Right atrium auricular region (tissue), 2 donors: Measurements from ENCODE around the gene ZNF763. TPM values are rescaled to one million over a fixed set of nuclear protein-coding genes. Genes with fewer than 3 reads are reported as not detected.
A peak's percentile ranks its signal among the peaks of the same experiment; 100 is the strongest.
"Not testable (repeated sequence)": the region's sequence is repeated elsewhere in the genome, so short reads cannot be mapped to it uniquely, and the experiment has no call there.

Source experiments
- DNase-seq: peaks from one replicate; pipeline ENCODE4 v3.0.0-alpha.2; 2019; ENCODE audit warnings: low spot score
- H3K27ac ChIP-seq, 2 donors: fragments of 200-600 bp; sonication (generic); 1 replicate in 1 of 2; 2 replicates in 1 of 2; pipeline ENCODE4 v1.5.1; 2016 to 2019
- H3K27me3 ChIP-seq, 2 donors: fragments of 200-600 bp; sonication (generic); one replicate each; pipeline versions ENCODE4 v1.5.1 to v1.6.0; 2017 to 2019
- H3K36me3 ChIP-seq: fragments of 200-600 bp; sonication (generic); one replicate; pipeline ENCODE4 v1.5.1; 2016
- H3K4me1 ChIP-seq, 2 donors: fragments of 200-600 bp; sonication (generic); one replicate each; pipeline versions ENCODE4 v1.5.1 to v1.6.0; 2017 to 2019
- H3K4me3 ChIP-seq, 2 donors: fragments of 200-600 bp; sonication (generic); 1 replicate in 1 of 2; 2 replicates in 1 of 2; pipeline ENCODE4 v1.5.1; 2017 to 2019; ENCODE audit warnings: mild to moderate bottlenecking in 1 of 2, moderate library complexity in 1 of 2
- H3K9me3 ChIP-seq, 2 donors: fragments of 200-600 bp; sonication (generic); one replicate each; pipeline ENCODE4 v1.5.1; 2019
- total RNA-seq, 2 donors: library from RNA; depleted of rRNA; stranded (reverse); fragments of >200 nt; gene quantifications; one replicate each; pipeline ENCODE4 v1.1.0, GENCODE V29; 2016
- TF ChIP-seq, protein P1 (sequence below), 2 donors: fragments of 200-600 bp; sonication (generic); IDR thresholded peaks; one replicate each; pipeline ENCODE4 v1.5.1; 2019; ENCODE audit warnings: antibody characterized with exemption in 2 of 2

Gene ZNF763
- total RNA-seq, 2 donors from 2014 or later: 1.4 to 2.6 TPM

DNA sequence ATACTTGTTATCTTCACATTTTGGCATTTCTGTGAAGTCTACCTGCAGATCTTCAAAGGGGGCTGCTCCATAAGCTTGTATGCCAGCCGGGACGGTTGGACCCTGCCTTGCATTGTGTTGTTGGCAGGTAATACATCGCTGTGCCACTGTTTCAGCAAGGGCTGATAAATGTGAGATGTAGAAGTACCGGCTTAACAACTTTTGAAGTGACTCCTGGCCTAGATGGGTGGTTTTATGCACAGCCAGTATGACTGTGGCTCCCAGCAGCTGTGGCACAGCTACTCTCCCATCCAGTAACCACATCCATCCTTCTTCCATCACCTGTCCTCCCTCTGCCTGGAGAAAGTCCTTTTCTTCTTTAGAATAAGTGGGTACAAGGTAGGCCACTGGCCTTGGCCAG is 20.2 kb upstream of the ZNF763 start:
- DNase-seq: no peak
- no peaks in the 10 kb centered on the region for H3K4me1 ChIP-seq
- TF ChIP-seq, protein P1, sequence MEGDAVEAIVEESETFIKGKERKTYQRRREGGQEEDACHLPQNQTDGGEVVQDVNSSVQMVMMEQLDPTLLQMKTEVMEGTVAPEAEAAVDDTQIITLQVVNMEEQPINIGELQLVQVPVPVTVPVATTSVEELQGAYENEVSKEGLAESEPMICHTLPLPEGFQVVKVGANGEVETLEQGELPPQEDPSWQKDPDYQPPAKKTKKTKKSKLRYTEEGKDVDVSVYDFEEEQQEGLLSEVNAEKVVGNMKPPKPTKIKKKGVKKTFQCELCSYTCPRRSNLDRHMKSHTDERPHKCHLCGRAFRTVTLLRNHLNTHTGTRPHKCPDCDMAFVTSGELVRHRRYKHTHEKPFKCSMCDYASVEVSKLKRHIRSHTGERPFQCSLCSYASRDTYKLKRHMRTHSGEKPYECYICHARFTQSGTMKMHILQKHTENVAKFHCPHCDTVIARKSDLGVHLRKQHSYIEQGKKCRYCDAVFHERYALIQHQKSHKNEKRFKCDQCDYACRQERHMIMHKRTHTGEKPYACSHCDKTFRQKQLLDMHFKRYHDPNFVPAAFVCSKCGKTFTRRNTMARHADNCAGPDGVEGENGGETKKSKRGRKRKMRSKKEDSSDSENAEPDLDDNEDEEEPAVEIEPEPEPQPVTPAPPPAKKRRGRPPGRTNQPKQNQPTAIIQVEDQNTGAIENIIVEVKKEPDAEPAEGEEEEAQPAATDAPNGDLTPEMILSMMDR (IDR thresholded peaks at IDR 0.05): no peak
- H3K36me3 ChIP-seq: peaks cover 66% of the 10 kb centered on the region
- no peaks in the 10 kb centered on the region for H3K27me3 ChIP-seq
- H3K4me3 ChIP-seq: no peak overlapping the region
- H3K27ac ChIP-seq: no peak overlapping the region
- H3K9me3 ChIP-seq: peaks cover 46 to 83% of the 10 kb centered on the region in 2 donors

- Histone ChIP-seq H3K27ac (no peak overlapping the region), H3K4me3 (no peak overlapping the region), H3K4me1 (no peaks in the 10 kb centered on the region), H3K9me3 (peaks cover 53 to 87% of the 10 kb centered on the region in 2 donors), H3K27me3 (no peaks in the 10 kb centered on the region), H3K36me3 (peaks cover 56% of the 10 kb centered on the region)
- TF ChIP-seq, protein P1 (IDR thresholded peaks at IDR 0.05): no peak
- no peak for DNase-seq
These were observed 16.2 kb upstream of the ZNF763 start for GRCh38 chr19:11948646-11949045.

DNA sequence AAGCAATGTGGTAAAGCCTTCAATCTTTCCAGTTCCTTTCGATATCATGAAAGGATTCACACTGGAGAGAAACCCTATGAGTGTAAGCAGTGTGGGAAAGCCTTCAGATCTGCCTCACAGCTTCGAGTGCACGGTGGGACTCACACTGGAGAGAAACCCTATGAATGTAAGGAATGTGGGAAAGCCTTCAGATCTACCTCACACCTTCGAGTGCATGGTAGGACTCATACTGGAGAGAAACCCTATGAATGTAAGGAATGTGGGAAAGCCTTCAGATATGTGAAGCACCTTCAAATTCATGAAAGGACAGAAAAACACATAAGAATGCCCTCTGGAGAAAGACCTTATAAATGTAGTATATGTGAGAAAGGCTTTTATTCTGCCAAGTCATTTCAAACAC is 15.6 kb upstream of the ZNF763 start:
- TF ChIP-seq, protein P1 (IDR thresholded peaks at IDR 0.05): no peak
- H3K36me3 ChIP-seq: peaks cover 52% of the 10 kb centered on the region
- H3K9me3 ChIP-seq: peaks cover 53 to 84% of the 10 kb centered on the region in 2 donors
- H3K27ac ChIP-seq: no peak overlapping the region
- DNase-seq: no peak
- no peak overlapping the region for H3K4me3 ChIP-seq
- no peaks in the 10 kb centered on the region for H3K27me3 ChIP-seq
- H3K4me1 ChIP-seq: no peaks in the 10 kb centered on the region

GRCh38 chr19:11949614-11950080 is 15.2 kb upstream of the ZNF763 start:
- H3K4me1 ChIP-seq, H3K27ac ChIP-seq, H3K27me3 ChIP-seq, H3K4me3 ChIP-seq, DNase-seq: not testable (repeated sequence)
- H3K36me3 ChIP-seq: peaks cover 49% of the 10 kb centered on the region
- H3K9me3 ChIP-seq: peaks cover 49 to 84% of the 10 kb centered on the region in 2 donors

GRCh38 chr19:11950312-11950711 is 14.5 kb upstream of the ZNF763 start:
- H3K27me3 ChIP-seq: no peaks in the 10 kb centered on the region
- peaks cover 46 to 77% of the 10 kb centered on the region in 2 donors for H3K9me3 ChIP-seq
- H3K4me1 ChIP-seq: no peaks in the 10 kb centered on the region
- DNase-seq: no peak
- H3K36me3 ChIP-seq: peaks cover 46% of the 10 kb centered on the region
- no peak overlapping the region for H3K4me3 ChIP-seq
- TF ChIP-seq, protein P1 (IDR thresholded peaks at IDR 0.05): no peak
- no peak overlapping the region for H3K27ac ChIP-seq

- Histone ChIP-seq H3K27me3 (no peaks in the 10 kb centered on the region), H3K27ac (peak overlapping the region; percentile 90 to 94), H3K36me3 (no peaks in the 10 kb centered on the region), H3K4me1 (peaks cover 0 to 14% of the 10 kb centered on the region in 2 donors), H3K4me3 (peak overlapping the region in 1 of 2 donors; percentile 71), H3K9me3 (no peaks in the 10 kb centered on the region)
- TF ChIP-seq, protein P1 (IDR thresholded peaks at IDR 0.05): peak; percentile 75 to 90
- DNase-seq: peak; percentile 87
These were observed 1.1 kb upstream of the ZNF763 start for GRCh38 chr19:11963566-11964355.
